D721Med (cell line): ENCODE measurements around the gene SYT9.

Experiments
- DNase-seq: peaks from one replicate; pipeline ENCODE4 v3.0.0; 2011; ENCODE audit warnings: low spot score; ENCODE audit not compliant: insufficient read length
- FAIRE-seq: peaks from 2 replicates; lab custom pipeline; 2011; peaks lifted over from hg19 to GRCh38; lab: Jason Lieb, UNC
- CTCF ChIP-seq: IDR thresholded peaks from 2 replicates; pipeline ENCODE4 v1.5.1; 2012; ENCODE audit warnings: mild to moderate bottlenecking, control low read depth; ENCODE audit not compliant: insufficient read depth; ENCODE audit errors: missing control alignments

Gene SYT9

GRCh38 chr11:7428196-7428595, 176.5 kb downstream of the SYT9 start:
- no peak for FAIRE-seq

GRCh38 chr11:7430496-7430895, 178.8 kb downstream of the SYT9 start:
- DNase-seq (no peak), FAIRE-seq (no peak)
- no peak for TF ChIP-seq CTCF

More at GRCh38 chr11:7428196-7428595, 176.5 kb downstream of the SYT9 start:
- no peak for TF ChIP-seq CTCF
- no peak for DNase-seq

DNA sequence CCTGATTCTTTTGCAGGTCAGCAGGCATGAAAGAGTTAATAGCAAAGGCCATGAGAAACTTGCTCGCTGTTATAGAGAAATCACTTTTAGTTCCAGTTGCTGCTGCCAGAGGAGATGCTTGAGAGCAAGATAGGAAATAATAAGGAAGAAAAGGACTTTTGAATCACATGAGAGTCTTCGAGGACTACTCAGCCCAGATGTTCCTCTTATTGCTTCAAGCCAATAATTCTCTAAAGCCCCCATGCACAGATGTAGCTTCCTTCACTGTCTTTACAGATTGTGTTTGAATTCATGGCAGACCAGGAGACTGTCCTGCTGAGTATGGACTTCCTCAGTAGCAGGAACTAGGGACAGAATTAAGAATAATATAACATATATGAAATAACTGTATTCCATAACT, 183.5 kb downstream of the SYT9 start:
- FAIRE-seq (no peak), DNase-seq (no peak)
- TF ChIP-seq CTCF = no peak

GRCh38 chr11:7436146-7436545, 184.4 kb downstream of the SYT9 start:
- no peak for FAIRE-seq
- no peak for DNase-seq
- no peak for TF ChIP-seq CTCF

- no peak for TF ChIP-seq CTCF
- FAIRE-seq (no peak), DNase-seq (no peak)
Observed at GRCh38 chr11:7436657-7437056, 185.0 kb downstream of the SYT9 start.

GRCh38 chr11:7437696-7438095, 186.0 kb downstream of the SYT9 start:
- no peak for FAIRE-seq
- no peak for TF ChIP-seq CTCF
- DNase-seq = no peak

GRCh38 chr11:7439746-7440320, 188.1 kb downstream of the SYT9 start:
- TF ChIP-seq CTCF = no peak
- DNase-seq = no peak
- no peak for FAIRE-seq
